HG03196 (cell line): ENCODE data around the gene PCBP3.
"Not testable (repeated sequence)": the region's sequence is repeated elsewhere in the genome, so short reads cannot be mapped to it uniquely, and the experiment has no call there.

Source experiments
- ATAC-seq: cut with Tn5 transposase; IDR thresholded peaks from one replicate; pipeline ENCODE4 v1.9.1; 2021; ENCODE audit not compliant: unreplicated experiment

PCBP3 gene

GRCh38 chr21:45823100-45823681 lies 179.7 kb downstream of the PCBP3 start:
- ATAC-seq, result no peak

DNA sequence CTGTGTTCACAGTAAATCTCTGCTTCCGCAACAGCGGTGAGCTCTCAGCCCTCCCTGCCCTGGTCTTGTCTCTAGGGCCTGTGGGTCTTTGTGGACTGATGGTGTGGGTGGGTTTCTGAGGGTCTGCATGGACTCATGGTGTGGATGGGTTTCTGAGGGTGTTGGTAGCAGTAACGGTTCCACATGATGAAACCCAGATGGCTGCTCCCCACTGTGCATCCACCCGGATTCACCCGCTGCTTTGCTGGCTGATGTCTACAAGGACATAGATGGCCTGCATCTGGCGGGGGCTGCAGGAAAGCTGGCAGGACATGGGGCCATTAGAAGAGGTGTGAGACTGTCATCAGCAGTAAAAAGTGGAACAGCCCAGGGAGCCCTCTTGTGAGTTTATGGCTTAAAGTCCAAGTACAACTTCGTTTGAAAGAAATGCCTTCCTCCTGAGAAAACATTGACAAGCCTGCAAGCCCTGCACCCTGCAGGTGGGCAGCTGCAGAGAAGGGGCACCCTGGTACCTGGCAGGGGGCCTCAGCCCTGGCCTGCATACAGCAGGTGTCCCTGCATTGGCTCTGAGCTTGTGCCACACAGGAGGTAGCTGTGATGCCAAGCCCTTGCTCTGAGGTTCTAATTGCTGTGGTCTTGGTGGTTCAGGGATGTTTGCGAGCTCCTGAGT lies 181.2 kb downstream of the PCBP3 start:
- no peak for ATAC-seq

- no peak for ATAC-seq
Measured at GRCh38 chr21:45825219-45825618, 181.7 kb downstream of the PCBP3 start.

DNA sequence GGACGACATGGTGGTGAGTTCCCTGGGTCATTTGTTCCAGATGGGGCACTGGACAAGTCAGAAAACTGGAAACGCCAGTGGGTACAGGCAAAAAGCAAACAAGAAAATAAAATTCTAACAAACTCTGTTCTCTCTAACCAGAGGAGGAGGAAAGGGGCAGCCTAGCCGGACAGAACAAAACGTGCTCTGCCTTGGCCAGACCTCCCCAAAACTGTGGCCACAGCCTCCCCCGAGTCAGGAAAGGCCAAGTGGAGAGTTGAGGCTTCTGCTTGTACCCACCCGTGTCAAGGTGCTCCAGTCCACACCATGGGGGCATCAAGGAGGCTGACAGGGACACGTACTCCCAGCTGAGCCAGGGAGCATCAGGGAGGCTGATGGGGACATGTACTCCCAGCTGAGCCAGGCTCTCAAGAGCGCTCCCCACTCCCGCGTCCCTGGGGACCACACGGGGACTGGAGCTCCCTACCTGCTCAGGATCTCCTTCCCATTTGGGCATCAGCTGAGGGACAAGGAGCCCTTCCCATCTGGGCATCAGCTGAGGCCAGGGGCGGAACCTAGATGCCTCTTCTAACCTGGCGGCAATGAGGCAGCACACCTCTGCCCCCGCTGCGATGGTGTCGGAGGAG lies 183.3 kb downstream of the PCBP3 start:
- no peak for ATAC-seq

DNA sequence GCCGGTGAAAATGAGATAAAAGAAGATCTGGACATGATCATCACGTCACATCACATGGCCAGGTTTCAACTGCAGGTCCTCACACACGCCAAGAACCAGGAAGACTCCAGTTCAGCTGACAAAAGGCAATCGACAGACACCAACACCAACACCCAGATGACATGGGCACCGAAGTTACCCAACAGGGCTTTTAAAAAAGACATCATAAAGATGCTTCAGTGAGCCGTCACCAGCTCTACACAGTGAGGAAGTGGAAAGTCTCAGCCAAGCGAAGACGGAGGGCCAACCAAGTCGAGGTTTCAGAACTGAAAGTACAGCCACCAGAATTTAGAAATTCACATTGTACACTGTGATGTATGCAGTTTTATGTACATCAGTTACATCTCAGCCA lies 183.8 kb downstream of the PCBP3 start:
- ATAC-seq, result no peak

GRCh38 chr21:45827881-45828579 lies 184.5 kb downstream of the PCBP3 start:
- no peak for ATAC-seq

- ATAC-seq, result no peak
Measured at GRCh38 chr21:45828580-45829570, 185.3 kb downstream of the PCBP3 start.

- no peak for ATAC-seq
Measured at GRCh38 chr21:45829668-45830067, 186.1 kb downstream of the PCBP3 start.

- no peak for ATAC-seq
Measured at GRCh38 chr21:45830221-45830640, 186.7 kb downstream of the PCBP3 start.

- no peak for ATAC-seq
Measured at GRCh38 chr21:45830720-45831366, 187.3 kb downstream of the PCBP3 start.

- ATAC-seq, result no peak
Measured at GRCh38 chr21:45831991-45832740, 188.6 kb downstream of the PCBP3 start.

DNA sequence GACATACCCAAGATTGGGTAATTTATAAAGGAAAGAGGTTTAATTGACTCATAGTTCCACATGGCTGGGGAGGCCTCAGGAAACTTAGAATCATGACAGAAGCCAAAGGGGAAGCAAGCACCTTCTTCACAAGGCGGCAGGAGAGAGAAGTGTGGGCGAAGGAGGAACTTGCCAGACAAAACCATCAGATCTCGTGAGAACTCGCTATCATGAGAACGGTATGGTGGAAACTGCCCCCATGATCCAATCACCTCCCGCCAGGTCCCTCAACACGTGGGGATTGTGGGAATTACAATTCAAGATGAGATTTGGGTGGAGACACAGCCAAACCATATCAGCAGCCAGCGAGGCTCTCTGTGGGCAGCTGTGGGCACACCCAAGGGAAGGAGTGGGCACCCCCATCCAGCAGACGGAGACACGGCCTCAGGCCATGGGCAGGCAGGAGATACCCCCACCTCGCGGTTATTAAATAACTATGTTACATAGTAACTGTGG lies 189.3 kb downstream of the PCBP3 start:
- not testable (repeated sequence) for ATAC-seq

DNA sequence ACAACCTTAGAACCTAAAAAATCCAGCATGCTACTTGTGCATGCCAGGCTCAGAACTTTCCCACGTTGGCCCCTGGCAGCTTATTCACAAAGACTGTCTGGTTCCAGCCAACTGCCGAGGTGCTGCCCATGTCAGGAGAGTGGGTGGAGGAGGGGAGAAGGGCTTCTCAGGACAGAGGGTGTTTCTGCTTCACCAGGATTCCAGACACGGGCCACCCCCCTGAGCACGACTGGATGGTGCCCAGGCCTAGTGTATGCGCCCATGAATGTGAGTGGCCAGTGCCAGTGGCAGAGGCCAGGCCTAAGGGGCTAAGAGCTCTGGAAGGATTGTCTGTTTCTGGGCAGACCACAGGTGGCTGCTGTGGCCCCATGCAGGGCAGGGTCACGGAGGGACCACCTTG lies 189.9 kb downstream of the PCBP3 start:
- no peak for ATAC-seq

DNA sequence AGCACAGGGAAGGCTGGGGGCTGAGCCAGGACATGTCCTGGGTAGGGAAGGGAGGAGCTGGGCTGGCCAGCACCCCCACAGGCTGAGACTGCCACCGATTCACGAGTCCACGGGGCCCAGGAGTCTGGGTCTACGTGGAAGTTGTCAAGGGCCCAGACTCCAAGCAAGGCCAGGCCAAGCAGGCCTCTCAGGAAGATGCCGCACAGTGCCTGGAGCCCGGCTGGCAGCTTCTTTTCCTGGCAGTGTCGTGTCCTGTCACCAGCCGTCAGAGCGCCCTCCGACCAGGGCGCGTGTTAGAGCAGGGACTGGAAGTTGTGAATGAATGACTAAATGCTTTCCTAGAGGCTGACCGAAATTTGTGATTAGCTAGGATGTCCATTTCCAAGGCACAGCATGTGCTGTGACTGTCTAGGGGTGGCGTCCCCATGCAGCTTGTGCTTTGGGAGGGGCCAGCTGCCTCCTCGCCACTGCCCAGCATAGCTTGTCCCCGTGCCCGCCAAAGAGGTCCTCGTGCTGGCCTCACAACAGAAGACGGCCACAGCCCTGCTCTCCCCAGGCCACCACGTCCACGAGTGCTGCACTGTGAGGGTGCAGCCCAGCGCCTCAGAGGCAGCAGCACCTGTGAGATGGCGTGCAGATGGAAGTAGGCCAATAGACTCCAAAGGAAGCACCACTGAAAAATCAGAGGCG lies 190.6 kb downstream of the PCBP3 start:
- no peak for ATAC-seq

DNA sequence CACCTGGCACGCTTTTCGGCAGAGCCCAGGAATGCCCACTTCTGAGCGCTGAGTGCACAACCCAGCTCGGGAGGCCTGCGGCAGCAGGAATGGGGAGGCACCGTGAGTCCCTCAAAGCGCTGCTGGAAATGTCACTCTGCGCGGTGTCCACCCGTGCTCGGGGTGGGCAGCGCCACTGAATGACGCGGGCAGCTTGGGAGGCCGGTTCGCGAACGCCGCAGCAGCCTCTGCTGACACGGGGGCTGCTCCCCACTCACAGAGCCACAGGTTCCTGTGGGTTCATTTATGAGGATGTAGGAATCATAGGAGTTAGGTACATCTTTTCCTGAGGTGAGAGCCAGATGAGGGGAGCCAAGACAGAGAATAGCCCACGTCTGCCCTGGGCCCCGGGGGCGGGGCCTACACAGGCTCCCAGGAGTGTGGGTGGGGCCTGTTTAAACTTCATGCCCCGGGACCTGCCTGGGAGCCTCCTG lies 191.3 kb downstream of the PCBP3 start:
- ATAC-seq, result no peak

DNA sequence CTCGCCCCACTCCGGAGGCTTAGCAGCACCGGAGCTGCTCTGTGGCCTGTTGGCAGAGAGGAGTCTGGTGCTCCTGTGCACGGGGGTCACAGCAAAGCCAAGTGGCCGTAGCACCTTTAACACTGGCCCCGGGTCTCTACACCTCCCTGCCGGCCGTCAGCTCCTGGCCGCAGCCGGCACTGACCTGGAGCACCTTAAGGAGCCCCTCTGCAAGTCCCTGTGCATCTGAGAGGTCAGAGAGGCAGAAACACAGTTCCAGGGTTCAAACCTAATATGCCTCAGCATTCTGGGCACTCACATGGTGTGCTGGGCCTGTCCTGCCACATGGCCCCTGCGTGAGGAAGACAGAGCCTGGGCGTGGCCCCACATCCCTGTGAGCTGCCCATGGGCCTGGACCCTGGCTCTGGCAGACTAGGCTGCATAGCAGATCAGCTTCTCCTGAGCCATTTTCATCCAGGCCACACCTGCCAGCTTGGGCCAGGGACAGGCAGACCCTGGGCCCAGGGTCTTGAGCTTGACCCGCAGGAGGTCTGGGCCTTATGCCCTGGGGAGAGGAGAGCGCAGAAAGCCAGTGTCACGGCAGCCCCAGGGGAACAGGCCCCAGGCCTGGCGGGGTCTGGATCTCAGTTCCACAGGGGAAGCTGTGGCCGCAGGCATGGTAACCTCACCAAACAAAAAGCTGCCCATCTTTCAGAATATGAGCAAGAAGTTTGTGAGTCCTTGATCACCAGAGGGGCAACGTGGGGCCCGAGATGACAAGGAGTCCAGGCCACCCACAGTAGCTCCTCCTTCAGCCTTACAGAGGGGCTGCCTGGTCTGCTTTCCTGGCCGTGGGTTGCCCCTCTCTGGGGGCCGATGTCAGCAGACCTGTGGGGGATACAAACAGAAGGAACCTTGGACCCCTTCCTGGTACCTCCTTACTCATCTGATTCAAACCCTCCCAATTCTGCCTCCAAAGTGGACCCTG lies 192.1 kb downstream of the PCBP3 start:
- ATAC-seq, result no peak

DNA sequence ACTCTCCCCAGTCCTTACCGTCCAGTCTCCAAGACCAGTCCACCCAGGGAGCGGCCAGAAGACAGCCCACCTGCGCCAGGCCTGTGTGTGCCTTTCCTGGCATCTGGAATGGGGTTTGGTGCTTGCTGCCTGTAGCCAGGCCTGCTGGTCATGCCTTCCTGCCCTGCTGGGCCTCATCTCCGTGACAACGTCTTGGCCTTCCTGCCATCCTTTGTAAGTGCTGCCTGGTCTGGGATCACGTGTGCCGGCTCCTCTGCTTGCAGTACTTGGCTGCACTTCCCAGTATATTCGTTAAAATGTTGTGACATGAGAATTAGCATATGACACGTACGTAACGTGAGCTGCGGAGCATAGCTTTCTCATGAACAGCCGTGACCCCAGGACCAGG lies 192.7 kb downstream of the PCBP3 start:
- no peak for ATAC-seq
